OCI-LY7 (cell line): ENCODE results near the gene LRRC72. TPM values are rescaled to one million over a fixed set of nuclear protein-coding genes. Genes with fewer than 3 reads are reported as not detected.

Experiments
- BruUV-seq: library from RNA; stranded (reverse); fragments of 400-500 nt; replicated peaks from 2 replicates; lab custom pipeline; 2021; lab: Mats Ljungman, UMichigan
- CTCF ChIA-PET: fragments of 300-600 bp; sonication (Branson Sonifier 250); formaldehyde crosslinking; loops from one replicate; lab custom pipeline; 2022; ENCODE audit warnings: antibody characterized with exemption; ENCODE audit not compliant: unreplicated experiment; lab: Charles Lee
- POLR2A ChIA-PET: fragments of 300-600 bp; sonication (Branson Sonifier 250); formaldehyde crosslinking; loops from one replicate; lab custom pipeline; 2022; ENCODE audit warnings: antibody characterized with exemption; lab: Charles Lee
- DNase-seq: peaks from one replicate; pipeline ENCODE4 v3.0.0-alpha.2; 2015; ENCODE audit warnings: low spot score
- H2AFZ ChIP-seq: fragments of 200-600 bp; sonication (generic), shearing (Covaris generic); 2 replicates; pipeline ENCODE4 v1.6.1; 2014; ENCODE audit warnings: mild to moderate bottlenecking, antibody characterized with exemption, low read length, moderate library complexity
- H3K27ac ChIP-seq: fragments of 200-600 bp; sonication (generic); 2 replicates; pipeline ENCODE4 v1.5.1; 2014; ENCODE audit warnings: mixed run types, low read depth, mild to moderate bottlenecking, moderate library complexity, low read length, inconsistent platforms; ENCODE audit not compliant: poor library complexity, severe bottlenecking
- H3K36me3 ChIP-seq: fragments of 200-600 bp; sonication (generic); 2 replicates; pipeline ENCODE4 v1.6.1; 2014; ENCODE audit warnings: mild to moderate bottlenecking, antibody characterized with exemption, low read length, moderate library complexity, mixed read lengths; ENCODE audit not compliant: insufficient read depth
- H3K4me1 ChIP-seq: fragments of 200-600 bp; sonication (generic); 2 replicates; pipeline ENCODE4 v1.5.1; 2014; ENCODE audit warnings: mild to moderate bottlenecking, low read length; ENCODE audit not compliant: insufficient read depth, poor library complexity, severe bottlenecking
- H3K4me2 ChIP-seq: fragments of 200-600 bp; sonication (generic); 2 replicates; pipeline ENCODE4 v1.6.1; 2014; ENCODE audit warnings: mild to moderate bottlenecking, low read length
- H3K4me3 ChIP-seq: fragments of 200-600 bp; sonication (generic); 2 replicates; pipeline ENCODE4 v1.5.1; 2014; ENCODE audit warnings: mild to moderate bottlenecking, low read depth, low read length; ENCODE audit not compliant: poor library complexity, severe bottlenecking
- H3K79me2 ChIP-seq: fragments of 200-600 bp; sonication (generic); 2 replicates; pipeline ENCODE4 v1.6.1; 2016; ENCODE audit warnings: low read depth, mild to moderate bottlenecking, low read length, moderate library complexity, mixed read lengths; ENCODE audit not compliant: insufficient read depth
- H3K9me2 ChIP-seq: fragments of 200-600 bp; sonication (generic); 2 replicates; pipeline ENCODE4 v1.6.1; 2016; ENCODE audit warnings: mild to moderate bottlenecking, low read length, mixed read lengths; ENCODE audit not compliant: insufficient read depth
- H3K9me3 ChIP-seq: fragments of 200-600 bp; sonication (generic); 2 replicates; pipeline ENCODE4 v1.6.1; 2014; ENCODE audit warnings: mild to moderate bottlenecking, mixed run types, low read length, mixed read lengths
- H4K20me1 ChIP-seq: fragments of 200-600 bp; sonication (generic); 2 replicates; pipeline ENCODE4 v1.6.1; 2014; ENCODE audit warnings: mild to moderate bottlenecking, antibody characterized with exemption, low read length, moderate library complexity, mixed read lengths; ENCODE audit not compliant: insufficient read depth
- CTCF ChIP-seq: fragments of 200-600 bp; sonication (generic); conservative IDR thresholded peaks from 2 replicates; pipeline ENCODE4 v1.5.1; 2014; ENCODE audit warnings: mild to moderate bottlenecking, antibody characterized with exemption, low read length, moderate library complexity, mixed read lengths
- EZH2phosphoT487 ChIP-seq: fragments of 200-600 bp; sonication (generic); IDR thresholded peaks from 2 replicates; pipeline ENCODE4 v1.6.1; 2018; ENCODE audit warnings: low read depth, borderline replicate concordance, mild to moderate bottlenecking, mixed run types, antibody characterized with exemption, low read length, moderate library complexity, mixed read lengths
- intact Hi-C: fragments of 100-400 bp; cut with micrococcal nuclease; formaldehyde crosslinking; loops from one replicate; pipeline ENCODE4 v1.10.0; 2022; ENCODE audit not compliant: unreplicated experiment
- total RNA-seq, 2 experiments: library from RNA; depleted of rRNA in 1 of 2; stranded (reverse); fragments of >200 nt in 1 of 2; shearing (Covaris generic) in 1 of 2; gene quantifications; 2 replicates each; pipeline ENCODE4 v1.2.3, GENCODE V29; 2014 to 2022

The LRRC72 gene
- total RNA-seq, 2 experiments from 2014 or later = not detected

DNA sequence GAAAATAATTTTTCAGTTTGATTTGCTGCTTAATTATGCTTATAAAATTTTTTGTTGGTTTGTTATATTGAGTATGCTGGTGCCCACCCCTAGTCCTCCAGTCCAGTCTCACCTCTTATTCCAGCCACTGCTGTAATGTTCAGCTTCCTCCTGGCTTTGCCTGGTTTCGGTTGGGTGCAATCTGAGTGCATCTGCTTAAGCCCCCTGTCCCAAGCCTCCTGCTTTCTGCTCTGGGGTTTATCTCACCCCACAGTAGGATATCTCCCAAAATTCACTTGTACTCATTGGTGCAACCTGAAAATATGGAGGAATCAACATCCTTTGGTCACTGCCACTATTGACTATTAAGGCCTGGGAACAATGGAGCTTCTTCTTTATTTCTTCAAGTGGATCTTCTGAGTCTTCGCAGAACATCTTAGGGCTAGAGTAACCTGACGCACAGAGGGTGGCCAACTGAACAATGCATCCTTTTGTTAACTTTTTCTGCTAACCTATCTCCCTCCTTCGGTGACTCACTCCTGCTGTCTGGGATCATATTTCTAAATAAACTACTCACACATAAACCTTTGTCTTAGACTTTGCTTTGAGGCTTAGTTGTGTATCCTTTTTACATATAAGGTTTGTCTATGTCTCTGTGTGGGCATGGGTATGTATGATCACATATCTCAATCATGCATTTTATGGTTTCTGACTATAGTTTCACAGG, 42.0 kb upstream of the LRRC72 start:
- Histone ChIP-seq H3K4me1 (no peaks in the 10 kb centered on the region), H3K9me3 (no peaks in the 10 kb centered on the region), H2AFZ (no peak overlapping the region), H3K9me2 (no peaks in the 10 kb centered on the region), H3K79me2 (no peaks in the 10 kb centered on the region), H3K4me3 (no peak overlapping the region), H3K36me3 (no peaks in the 10 kb centered on the region), H4K20me1 (no peaks in the 10 kb centered on the region), H3K4me2 (no peak overlapping the region), H3K27ac (no peak overlapping the region)
- ChIA-PET CTCF (no interaction called here), POLR2A (interaction anchor here (0.7 kb wide), 1 partner anchor 735 kb away, joined by 3 read pairs; no protein-coding TSS in a partner anchor)
- intact Hi-C loops = no loop called here
- no peak for TF ChIP-seq EZH2phosphoT487
- TF ChIP-seq CTCF = no peak
- BruUV-seq = no TSS peak
- DNase-seq = no peak

DNA sequence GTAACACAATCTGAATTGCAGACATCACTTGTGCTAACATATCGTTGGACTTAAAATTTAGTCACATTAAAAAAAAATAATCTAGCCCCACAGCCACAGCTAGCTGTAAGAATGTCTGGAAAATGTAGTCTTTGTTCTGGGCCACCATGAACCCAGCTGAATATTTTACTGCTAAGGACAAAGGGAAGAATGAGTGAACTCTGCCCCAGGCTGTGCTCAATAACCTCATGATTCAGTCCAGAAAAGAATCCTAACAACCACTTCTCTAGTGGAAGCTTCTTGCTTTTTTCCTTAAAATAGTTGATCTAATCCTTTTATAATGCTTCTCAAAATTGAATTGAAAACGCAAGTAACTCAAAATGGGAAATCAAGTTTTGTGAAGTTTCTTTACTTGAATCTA, 35.5 kb upstream of the LRRC72 start:
- TF ChIP-seq EZH2phosphoT487 (no peak), CTCF (no peak)
- Histone ChIP-seq H3K4me2 (no peak overlapping the region), H3K79me2 (no peaks in the 10 kb centered on the region), H3K9me3 (no peaks in the 10 kb centered on the region), H3K27ac (no peak overlapping the region), H3K36me3 (no peaks in the 10 kb centered on the region), H3K4me1 (no peaks in the 10 kb centered on the region), H3K4me3 (no peak overlapping the region), H4K20me1 (no peaks in the 10 kb centered on the region), H2AFZ (no peak overlapping the region), H3K9me2 (no peaks in the 10 kb centered on the region)
- no TSS peak for BruUV-seq
- DNase-seq = no peak
- POLR2A ChIA-PET = interaction anchor here (0.7 kb wide), 2 partner anchors 31 to 1816 kb away, joined by 3 read pairs; no protein-coding TSS in a partner anchor
- intact Hi-C loops = no loop called here
- CTCF ChIA-PET = no interaction called here

DNA sequence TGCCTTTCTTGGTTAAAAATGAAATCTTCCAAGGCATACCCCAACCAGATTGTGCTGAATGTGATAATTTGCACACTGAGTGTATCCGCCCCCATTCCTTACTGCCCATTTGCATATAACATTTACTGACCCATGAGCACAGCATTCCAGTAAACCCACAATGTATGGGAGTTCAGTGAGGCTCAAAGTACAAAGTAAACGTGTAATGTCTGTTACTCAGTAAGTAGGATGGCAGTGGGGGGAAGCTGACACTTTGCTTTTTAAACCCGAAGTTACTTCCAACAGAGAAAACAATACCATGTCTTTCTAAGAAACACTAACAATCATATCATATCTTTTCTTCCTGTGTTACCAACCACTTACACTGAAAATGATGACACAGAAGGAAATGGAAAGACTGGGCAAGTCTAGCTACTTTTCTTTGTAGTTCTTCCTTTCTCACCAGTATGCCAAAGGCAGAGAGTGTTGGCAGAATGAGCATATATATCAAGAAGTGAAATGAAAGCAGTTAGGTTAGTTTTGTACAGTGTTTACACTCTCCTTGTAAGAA, 34.0 kb upstream of the LRRC72 start:
- Histone ChIP-seq H4K20me1 (no peaks in the 10 kb centered on the region), H2AFZ (no peak overlapping the region), H3K9me3 (no peaks in the 10 kb centered on the region), H3K4me1 (no peaks in the 10 kb centered on the region), H3K36me3 (no peaks in the 10 kb centered on the region), H3K79me2 (no peaks in the 10 kb centered on the region), H3K4me3 (no peak overlapping the region), H3K9me2 (no peaks in the 10 kb centered on the region), H3K27ac (no peak overlapping the region), H3K4me2 (no peak overlapping the region)
- ChIA-PET CTCF (no interaction called here), POLR2A (interaction anchor here (0.5 to 1.0 kb wide), 2 partner anchors 8 to 973 kb away, joined by 3 to 4 read pairs; no protein-coding TSS in a partner anchor)
- DNase-seq = no peak
- intact Hi-C loops = no loop called here
- no TSS peak for BruUV-seq
- TF ChIP-seq CTCF (no peak), EZH2phosphoT487 (no peak)
